ENCODE measurements around the gene CFLAR. TPM values are rescaled to one million over a fixed set of nuclear protein-coding genes. Genes with fewer than 3 reads are reported as not detected.
A peak's percentile ranks its signal among the peaks of the same experiment; 100 is the strongest.

CFLAR gene
- total and polyA plus RNA-seq, 9 of the 15 experiments (the other 6 are each of a cell fraction or from before 2014, with no cell fraction given): 27.5 to 102 (median 54.0) TPM

- TF ChIP-seq MAZ (CRISPR knock-in tag; conservative IDR thresholded peaks at IDR 0.05 in 1 of 2, IDR thresholded peaks at IDR 0.05 in 1 of 2) (peak; percentile 69 to 70), C11orf30 (IDR thresholded peaks at IDR 0.05; ENCODE audit: low read depth) (peak; percentile 52), POLR3G (IDR thresholded peaks at IDR 0.05; ENCODE audit: extremely low read depth, insufficient read length, insufficient replicate concordance) (no peak), FOXP1 (CRISPR knock-in tag; IDR thresholded peaks at IDR 0.05) (peak; percentile 69; the same call in 1 of the 2 replicates), BCOR (IDR thresholded peaks at IDR 0.05) (no peak), ETV1 (tag; conservative IDR thresholded peaks at IDR 0.05; ENCODE audit: low read depth) (peak; percentile 90), E2F6 (IDR thresholded peaks at IDR 0.05; ENCODE audit: borderline replicate concordance in 1 of 2, extremely low read depth in 1 of 2, insufficient read depth in 1 of 2, insufficient read length in 1 of 2, low read depth in 1 of 2, low read length in 1 of 2, poor library complexity in 1 of 2, severe bottlenecking in 1 of 2) (peak in 1 of 2 experiments; percentile 54), ZNF277 (CRISPR knock-in tag; IDR thresholded peaks at IDR 0.05; ENCODE audit: borderline replicate concordance) (no peak), ETV5 (CRISPR knock-in tag; IDR thresholded peaks at IDR 0.05; ENCODE audit: low read depth) (peak; percentile 99), ZMIZ1 (IDR thresholded peaks at IDR 0.05; ENCODE audit: low read depth in 2 of 2, low read length in 2 of 2) (peak in 1 of 2 experiments; percentile 58; a peak in 1 of 4 replicates), AFF1 (IDR thresholded peaks at IDR 0.05; ENCODE audit: low read depth in 1 of 2, partially characterized antibody in 2 of 2) (peak in 1 of 2 experiments; percentile 38), HMG20B (CRISPR knock-in tag; IDR thresholded peaks at IDR 0.05) (no peak), GATAD2B (IDR thresholded peaks at IDR 0.05; ENCODE audit: borderline replicate concordance) (peak; percentile 31; the same call in 1 of the 2 replicates), ZNF696 (CRISPR knock-in tag; conservative IDR thresholded peaks at IDR 0.05) (no peak), FOXK2 (conservative IDR thresholded peaks at IDR 0.05 in 1 of 2, IDR thresholded peaks at IDR 0.05 in 1 of 2; ENCODE audit: low read depth in 2 of 2) (peak in 1 of 2 experiments; percentile 45; a peak in 1 of 4 replicates)
Observed at GRCh38 chr2:201116115-201116958, at the start of gene CFLAR (continued).

All from K562 (cell line).